GM20431 (cell line): ENCODE results near the gene CNNM4.

Experiments used
- in situ Hi-C: fragments of 300-500 bp; cut with MseI, MboI; formaldehyde crosslinking; loops from one replicate; pipeline ENCODE4 v1.15.0; 2020; ENCODE audit warnings: low sequenced_read_pairs; ENCODE audit not compliant: unreplicated experiment

CNNM4 gene

DNA sequence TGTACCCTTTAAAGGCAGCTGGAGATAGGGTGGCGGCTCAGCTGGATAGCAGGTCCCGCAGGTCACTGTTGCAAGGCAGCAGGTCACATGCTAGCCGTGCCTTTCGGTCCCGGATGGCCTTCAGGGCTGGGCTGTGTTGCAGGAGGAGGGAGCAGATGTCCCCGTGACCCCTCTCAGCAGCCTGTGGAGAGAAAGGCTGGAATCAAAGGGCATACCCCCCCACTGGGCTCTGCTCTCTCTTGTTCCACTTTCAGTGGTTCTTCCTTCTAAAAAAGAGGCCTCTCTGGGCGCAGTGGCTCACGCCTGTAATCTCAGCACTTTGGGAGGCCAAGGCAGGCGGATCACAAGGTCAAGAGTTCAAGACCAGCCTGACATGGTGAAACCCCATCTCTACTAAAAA, 87.6 kb downstream of the CNNM4 start:
- in situ Hi-C loops: no loop called here

DNA sequence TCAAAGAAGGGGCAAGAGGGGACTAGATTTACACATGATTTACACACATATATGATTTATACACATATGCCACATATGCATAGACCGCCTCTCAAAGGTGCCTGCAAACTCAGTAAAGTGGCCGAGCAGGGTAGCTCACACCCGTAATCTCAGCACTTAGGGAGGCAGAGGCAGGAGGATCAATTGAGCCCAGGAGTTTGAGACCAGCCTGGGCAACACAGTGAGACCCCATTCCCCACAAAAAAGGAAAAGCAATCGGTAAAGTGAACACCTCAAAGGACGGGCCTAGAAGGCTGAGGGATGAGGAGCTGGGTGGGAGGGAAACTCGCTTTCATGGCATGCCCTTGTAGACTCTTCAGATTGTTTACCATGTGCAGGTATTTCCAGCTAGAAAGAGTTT, 92.0 kb downstream of the CNNM4 start:
- in situ Hi-C loops: loop anchor here (10.0 kb wide), 1 partner anchor 102 kb away; no protein-coding TSS in a partner anchor

DNA sequence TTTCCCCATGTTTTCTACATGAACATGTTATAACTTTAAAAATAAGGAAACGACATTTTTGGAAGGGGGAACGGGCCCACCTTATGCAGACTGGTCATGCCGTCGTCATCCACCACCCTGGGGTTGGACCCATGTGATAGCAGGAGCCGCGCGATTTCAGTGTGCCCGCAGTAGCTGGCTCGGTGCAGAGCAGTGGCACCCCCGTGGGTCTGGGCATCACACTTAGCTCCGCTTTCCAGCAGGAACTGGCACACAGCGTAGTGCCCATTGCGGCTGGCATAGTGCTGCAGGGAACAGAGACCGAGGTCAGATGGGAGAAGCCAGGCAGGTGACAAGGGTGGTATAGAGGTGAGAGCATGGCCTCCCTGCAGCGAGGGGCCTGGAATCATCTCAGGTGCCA, 92.6 kb downstream of the CNNM4 start:
- in situ Hi-C loops: loop anchor here (10.0 kb wide), 1 partner anchor 101 kb away; no protein-coding TSS in a partner anchor

DNA sequence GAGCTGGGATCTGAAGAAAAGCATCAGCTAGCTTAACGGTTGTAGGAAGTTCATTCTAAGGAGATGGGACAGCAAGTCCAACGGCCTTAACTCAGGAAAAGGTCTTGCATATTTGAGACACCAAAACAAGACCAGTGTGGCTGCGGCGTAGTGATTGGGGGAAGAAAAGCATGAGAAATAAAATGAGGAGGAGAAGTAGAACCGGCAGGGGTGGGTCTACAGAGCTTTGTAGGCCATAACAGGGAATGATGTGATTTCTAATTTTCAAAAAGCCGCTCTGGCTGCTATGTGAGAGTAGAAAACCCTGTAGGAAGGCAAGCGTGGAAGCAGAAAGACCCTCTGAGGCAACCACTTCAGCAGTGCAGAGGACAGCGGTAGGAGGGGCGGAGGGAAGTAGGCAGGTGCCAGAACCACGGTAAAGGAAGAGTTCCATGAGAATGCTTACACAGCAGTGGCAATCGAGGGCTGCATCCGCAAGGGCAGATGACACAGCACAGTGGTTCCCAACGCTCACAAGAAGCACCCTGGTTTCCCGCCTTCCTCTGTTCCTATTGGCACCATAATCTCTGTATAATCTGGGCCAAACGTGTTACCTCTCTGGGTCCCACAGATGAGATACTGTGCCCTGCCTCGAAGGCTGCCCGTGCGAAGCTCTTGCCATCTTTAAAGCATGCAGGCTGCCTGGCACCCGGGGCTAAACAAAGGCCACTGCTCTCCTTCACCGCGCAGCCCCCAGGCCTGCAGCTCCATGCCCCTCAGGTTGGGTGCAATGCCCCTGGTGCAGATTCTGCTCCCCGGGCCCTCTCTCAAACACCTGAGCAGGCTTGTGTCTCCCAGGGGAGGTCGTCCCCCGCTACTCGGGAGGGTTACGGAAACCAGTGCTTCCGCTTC, 96.3 kb downstream of the CNNM4 start:
- in situ Hi-C loops: loop anchor here (10.0 kb wide), 1 partner anchor 98 kb away; no protein-coding TSS in a partner anchor

DNA sequence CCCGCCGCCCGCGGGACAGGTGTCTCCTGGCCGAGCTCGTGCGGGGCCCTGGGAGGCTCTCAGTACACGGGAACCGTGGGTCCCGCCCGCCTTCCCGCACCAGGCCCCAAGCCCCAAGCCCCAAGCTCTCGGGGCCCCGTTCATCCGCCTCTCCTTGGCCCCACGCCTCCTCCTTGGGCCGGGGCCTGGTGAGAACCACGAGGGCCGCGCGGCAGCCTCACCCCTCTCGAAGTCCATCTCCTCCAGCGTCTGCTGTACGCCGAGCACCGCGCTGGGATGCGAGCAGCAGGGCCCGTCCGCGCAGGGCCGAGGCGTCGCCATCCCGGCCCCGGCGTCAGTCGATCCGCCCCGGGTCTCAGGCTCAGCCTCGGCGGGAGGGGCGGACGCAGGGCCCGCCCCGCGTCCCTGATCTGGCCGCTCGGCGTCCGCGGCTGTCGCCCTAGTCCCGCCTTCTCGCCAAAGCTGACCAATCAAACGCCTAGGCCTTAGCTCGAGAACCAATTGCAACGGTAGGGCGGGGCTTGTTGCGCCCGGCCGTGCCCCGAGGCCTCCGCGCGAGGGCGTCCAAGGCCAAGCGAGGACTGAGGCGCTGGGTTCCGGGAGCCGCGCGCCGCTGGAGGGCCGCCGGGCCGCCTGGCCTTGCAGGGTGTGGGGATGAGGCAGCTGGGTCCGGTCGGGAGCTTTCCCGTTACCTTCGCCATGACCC, 97.1 kb downstream of the CNNM4 start, which contains the start of gene ANKRD39:
ANKRD39 (minus strand) TSS at position 350 of the 706 bp plus-strand sequence; CDS start at position 321, 29 bp downstream.
- in situ Hi-C loops: loop anchor here (10.0 kb wide), 1 partner anchor 97 kb away; no protein-coding TSS in a partner anchor

DNA sequence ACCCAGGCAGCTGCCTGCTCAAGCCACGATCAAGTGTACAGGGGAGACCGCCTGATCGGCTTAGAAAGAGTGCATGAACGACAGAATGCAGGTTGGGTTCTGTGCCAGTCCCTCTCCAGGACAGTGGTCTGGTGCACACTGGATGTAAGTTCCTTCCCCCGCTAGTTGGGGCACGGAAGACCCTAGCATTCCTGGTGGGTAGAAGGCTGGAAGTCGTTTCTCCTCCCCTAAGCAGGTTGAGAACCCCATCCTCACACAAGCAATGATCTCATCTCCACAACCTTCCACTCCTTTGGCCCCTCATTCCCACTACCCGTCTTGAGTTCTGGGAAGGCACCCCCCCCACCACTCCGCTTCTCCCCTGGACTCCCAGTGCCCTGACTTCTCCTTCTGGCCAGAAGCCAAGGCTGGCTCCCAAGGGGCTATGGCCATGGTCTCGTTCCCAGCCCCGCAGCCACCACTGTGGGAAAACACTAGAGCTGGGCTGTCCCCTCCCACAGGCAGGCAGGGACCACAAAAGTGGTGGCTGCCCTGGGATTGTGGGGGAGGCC, 98.5 kb downstream of the CNNM4 start:
- in situ Hi-C loops: loop anchor here (10.0 kb wide), 1 partner anchor 96 kb away; no protein-coding TSS in a partner anchor

GRCh38 chr2:96859681-96860064, 99.0 kb downstream of the CNNM4 start:
- in situ Hi-C loops: loop anchor here (10.0 kb wide), 1 partner anchor 95 kb away; no protein-coding TSS in a partner anchor

- in situ Hi-C loops: no loop called here
Measured at GRCh38 chr2:96860065-96861029, 99.6 kb downstream of the CNNM4 start.

DNA sequence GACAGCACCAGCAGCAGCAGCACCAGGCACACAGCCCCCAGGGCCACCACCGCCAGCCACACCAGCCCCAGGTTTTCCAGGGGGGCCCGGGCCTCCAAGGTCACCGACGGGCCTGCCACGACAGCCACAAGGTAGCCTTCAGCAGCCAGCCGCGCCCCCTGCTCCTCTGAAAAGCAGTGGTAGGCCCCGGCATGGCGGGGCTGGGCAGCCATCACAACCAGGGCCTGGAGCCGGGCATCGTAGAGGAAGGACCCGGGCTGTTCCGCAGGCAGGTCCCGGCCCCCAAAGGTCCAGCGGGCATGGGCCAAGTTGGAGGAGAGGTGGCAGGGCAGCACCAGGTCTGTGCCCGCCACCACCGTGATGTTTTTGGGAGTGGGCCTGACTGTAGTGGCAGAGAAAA, 100.4 kb downstream of the CNNM4 start:
- in situ Hi-C loops: no loop called here
